H9 (cell line): Measurements from ENCODE around the gene MRM2. TPM values are rescaled to one million over a fixed set of nuclear protein-coding genes. Genes with fewer than 3 reads are reported as not detected.
A peak's percentile ranks its signal among the peaks of the same experiment; 100 is the strongest.

Experiments used
- DNase-seq: peaks from one replicate; pipeline ENCODE4 v3.0.0-alpha.2; 2017
- H2AFZ ChIP-seq: one replicate; pipeline ENCODE4 v1.6.1; 2013; ENCODE audit warnings: mild to moderate bottlenecking, low read length, control low read depth, moderate library complexity
- H2AK5ac ChIP-seq: 2 replicates; pipeline ENCODE4 v1.6.1; 2013; ENCODE audit warnings: low read length, control low read depth, mixed read lengths; ENCODE audit not compliant: insufficient read length
- H2BK120ac ChIP-seq: one replicate; pipeline ENCODE4 v1.6.1; 2013; ENCODE audit warnings: low read depth, mild to moderate bottlenecking, low read length, control low read depth, inconsistent platforms; ENCODE audit not compliant: poor library complexity, severe bottlenecking
- H2BK12ac ChIP-seq: 2 replicates; pipeline ENCODE4 v1.6.1; 2013; ENCODE audit warnings: low read length, control low read depth, mixed read lengths, low read depth; ENCODE audit not compliant: insufficient read length
- H2BK15ac ChIP-seq: 2 replicates; pipeline ENCODE4 v1.6.1; 2013; ENCODE audit warnings: low read depth, low read length, control low read depth
- H2BK20ac ChIP-seq: one replicate; pipeline ENCODE4 v1.6.1; 2013; ENCODE audit warnings: low read depth, mild to moderate bottlenecking, low read length, control low read depth, inconsistent platforms; ENCODE audit not compliant: poor library complexity, severe bottlenecking
- H2BK5ac ChIP-seq: 2 replicates; pipeline ENCODE4 v1.6.1; 2013; ENCODE audit warnings: low read length, control low read depth, mixed read lengths; ENCODE audit not compliant: insufficient read length
- H3K14ac ChIP-seq: 2 replicates; pipeline ENCODE4 v1.6.1; 2013; ENCODE audit warnings: low read length, control low read depth; ENCODE audit not compliant: insufficient read depth
- H3K18ac ChIP-seq: 2 replicates; pipeline ENCODE4 v1.6.1; 2013; ENCODE audit warnings: low read depth, mild to moderate bottlenecking, mixed read lengths, low read length, control low read depth; ENCODE audit not compliant: insufficient read length
- H3K23ac ChIP-seq: 2 replicates; pipeline ENCODE4 v1.6.1; 2013; ENCODE audit warnings: low read length, control low read depth, mixed read lengths, low read depth; ENCODE audit not compliant: insufficient read length
- H3K23me2 ChIP-seq: 2 replicates; pipeline ENCODE4 v1.6.1; 2013; ENCODE audit warnings: low read depth, mild to moderate bottlenecking, mixed read lengths, low read length, control low read depth; ENCODE audit not compliant: insufficient read length, poor library complexity, severe bottlenecking
- H3K27ac ChIP-seq: 2 replicates; pipeline ENCODE4 v1.5.1; 2013; ENCODE audit warnings: low read length, control low read depth, mixed read lengths, low read depth; ENCODE audit not compliant: insufficient read length
- H3K27me3 ChIP-seq: 2 replicates; pipeline ENCODE4 v1.6.1; 2013; ENCODE audit warnings: low read length, control low read depth, inconsistent platforms; ENCODE audit not compliant: insufficient read depth
- H3K4ac ChIP-seq: 2 replicates; pipeline ENCODE4 v1.6.1; 2013; ENCODE audit warnings: low read depth, mild to moderate bottlenecking, control low read depth, inconsistent platforms, low read length, moderate library complexity
- H3K4me1 ChIP-seq: 2 replicates; pipeline ENCODE4 v1.6.1; 2013; ENCODE audit warnings: low read length, control low read depth, inconsistent platforms; ENCODE audit not compliant: insufficient read depth
- H3K4me2 ChIP-seq: 2 replicates; pipeline ENCODE4 v1.6.1; 2013; ENCODE audit warnings: low read length, control low read depth, mixed read lengths; ENCODE audit not compliant: insufficient read length, insufficient read depth
- H3K56ac ChIP-seq: 2 replicates; pipeline ENCODE4 v1.6.1; 2013; ENCODE audit warnings: low read depth, mild to moderate bottlenecking, mixed read lengths, low read length, control low read depth; ENCODE audit not compliant: insufficient read length
- H3K79me1 ChIP-seq: 2 replicates; pipeline ENCODE4 v1.6.1; 2013; ENCODE audit warnings: low read depth, mild to moderate bottlenecking, moderate library complexity, low read length, control low read depth, inconsistent platforms; ENCODE audit not compliant: insufficient read depth, poor library complexity, severe bottlenecking
- H3K79me2 ChIP-seq: 2 replicates; pipeline ENCODE4 v1.6.1; 2013; ENCODE audit warnings: low read length, control low read depth, inconsistent platforms; ENCODE audit not compliant: insufficient read depth
- H3K9ac ChIP-seq: 2 replicates; pipeline ENCODE4 v1.6.1; 2013; ENCODE audit warnings: low read length, control low read depth, mixed read lengths; ENCODE audit not compliant: insufficient read length; ENCODE audit errors: extremely low read depth
- H3K9me3 ChIP-seq: one replicate; pipeline ENCODE4 v1.6.1; 2013; ENCODE audit warnings: low read depth, low read length, inconsistent platforms; ENCODE audit not compliant: control insufficient read depth
- H3T11ph ChIP-seq: one replicate; pipeline ENCODE4 v1.6.1; 2013; ENCODE audit warnings: mild to moderate bottlenecking, low read length, control low read depth, inconsistent platforms
- H4K20me1 ChIP-seq: one replicate; pipeline ENCODE4 v1.6.1; 2013; ENCODE audit not compliant: control insufficient read depth, insufficient read length, insufficient read depth
- H4K5ac ChIP-seq: 2 replicates; pipeline ENCODE4 v1.6.1; 2013; ENCODE audit warnings: low read depth, mild to moderate bottlenecking, mixed read lengths, low read length, control low read depth; ENCODE audit not compliant: insufficient read length
- H4K8ac ChIP-seq: replicated peaks from 2 replicates; pipeline ENCODE4 v1.6.1; 2013; ENCODE audit warnings: low read length, control low read depth, mixed read lengths, low read depth; ENCODE audit not compliant: insufficient read length
- H4K91ac ChIP-seq: 2 replicates; pipeline ENCODE4 v1.6.1; 2013; ENCODE audit warnings: low read depth, mild to moderate bottlenecking, moderate library complexity, mixed read lengths, low read length, control low read depth; ENCODE audit not compliant: insufficient read length
- H3K27ac Mint-ChIP-seq, 3 experiments: 2 replicates in 2 of 3; 3 replicates in 1 of 3; pipeline ENCODE4 v1.8.0; 2020 to 2021; ENCODE audit warnings: mixed read lengths in 3 of 3, mild to moderate bottlenecking in 1 of 3, moderate library complexity in 1 of 3
- H3K27me3 Mint-ChIP-seq: 2 replicates; pipeline ENCODE4 v1.8.0; 2021; ENCODE audit warnings: low read depth, mild to moderate bottlenecking, moderate library complexity, mixed read lengths
- H3K36me3 Mint-ChIP-seq, 3 experiments: 2 replicates in 2 of 3; 3 replicates in 1 of 3; pipeline ENCODE4 v1.8.0; 2020 to 2021; ENCODE audit warnings: low read depth in 3 of 3, mixed read lengths in 3 of 3; ENCODE audit not compliant: insufficient read depth in 1 of 3
- H3K4me1 Mint-ChIP-seq, 2 experiments: 2 replicates each; pipeline ENCODE4 v1.8.0; 2020; ENCODE audit warnings: mixed read lengths in 2 of 2
- H3K4me3 Mint-ChIP-seq, 2 experiments: 2 replicates in 1 of 2; 3 replicates in 1 of 2; pipeline ENCODE4 v1.8.0; 2020 to 2021; ENCODE audit warnings: mild to moderate bottlenecking in 2 of 2, mixed read lengths in 2 of 2, moderate library complexity in 1 of 2
- H3K9me3 Mint-ChIP-seq, 2 experiments: 2 replicates in 1 of 2; 3 replicates in 1 of 2; pipeline ENCODE4 v1.8.0; 2020; ENCODE audit warnings: mild to moderate bottlenecking in 2 of 2, mixed read lengths in 2 of 2, moderate library complexity in 1 of 2
- WGBS: extraction: QIAGEN DNeasy Blood & Tissue Kit; methylation state at CpG from one replicate; pipeline ENCODE4 v1.1.7; 2013; ENCODE audit warnings: missing lambda C conversion rate, low lambda C conversion rate, mixed read lengths; ENCODE audit not compliant: insufficient read length; ENCODE audit errors: extremely low coverage; 5-methylcytosine and 5-hydroxymethylcytosine counted together
- total RNA-seq: library from RNA; stranded (reverse); gene quantifications from 2 replicates; pipeline ENCODE4 v1.2.1, GENCODE V29; 2021
- TF ChIP-seq, protein P1 (sequence below): fragments of 200-600 bp; sonication (generic); conservative IDR thresholded peaks from 3 replicates; pipeline ENCODE4 v1.8.0; 2021; ENCODE audit warnings: antibody characterized with exemption, mild to moderate bottlenecking

The MRM2 gene
- total RNA-seq, 1 experiment from 2014 or later = 59.0 TPM

DNA sequence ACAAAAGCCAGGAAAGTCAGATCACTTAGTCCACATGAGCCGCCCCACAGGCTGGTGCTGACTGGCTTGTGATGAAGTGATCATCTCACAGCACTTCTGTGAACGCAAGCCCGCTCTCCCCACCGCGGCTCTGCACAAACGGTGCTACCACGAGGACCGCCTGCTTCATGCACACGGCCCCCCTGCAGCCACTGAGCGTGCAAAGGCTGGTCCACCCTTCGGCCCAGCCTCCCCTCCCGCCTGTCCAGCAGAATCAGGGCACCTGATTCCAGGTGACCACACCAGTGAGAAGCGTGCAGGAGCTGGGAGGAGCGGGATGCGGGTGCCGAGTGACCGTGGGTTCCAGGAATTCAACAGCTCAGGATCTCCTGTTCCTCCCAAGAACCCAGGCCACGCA is 41.4 kb downstream of the MRM2 start:
- no peak overlapping the region for H3K18ac ChIP-seq
- peak overlapping the region in 2 of 3 experiments; percentile 20 to 95; a peak in 3 of 7 replicates for H3K27ac Mint-ChIP-seq
- H3K27ac ChIP-seq = no peak overlapping the region
- H4K8ac ChIP-seq = no peak overlapping the region
- no peak overlapping the region for H2BK5ac ChIP-seq
- peaks cover 3 to 7% of the 10 kb centered on the region in 2 experiments; a peak in 4 of 5 replicates for H3K9me3 Mint-ChIP-seq
- H4K5ac ChIP-seq = no peak overlapping the region
- H3K4me2 ChIP-seq = no peak overlapping the region
- DNase-seq = peak; percentile 19
- H3K27me3 ChIP-seq = no peaks in the 10 kb centered on the region; the same call in 1 of the 2 replicates
- no peaks in the 10 kb centered on the region for H3K4me1 Mint-ChIP-seq
- H2AK5ac ChIP-seq = no peak overlapping the region
- no peaks in the 10 kb centered on the region for H3K4me1 ChIP-seq
- no peaks in the 10 kb centered on the region; the same call in 1 of the 2 replicates for H3K79me2 ChIP-seq
- H3K27me3 Mint-ChIP-seq = no peaks in the 10 kb centered on the region
- no peaks in the 10 kb centered on the region for H3K23me2 ChIP-seq
- H2BK12ac ChIP-seq = no peak overlapping the region
- no peak overlapping the region for H2BK20ac ChIP-seq
- peaks cover 35 to 43% (median 35%) of the 10 kb centered on the region in 3 experiments for H3K36me3 Mint-ChIP-seq
- H4K91ac ChIP-seq = no peak overlapping the region
- H3K4me3 Mint-ChIP-seq = no peak overlapping the region
- H3K79me1 ChIP-seq = no peaks in the 10 kb centered on the region
- H2BK120ac ChIP-seq = no peak overlapping the region
- H3K23ac ChIP-seq = no peak overlapping the region
- H2AFZ ChIP-seq = no peak overlapping the region
- no peaks in the 10 kb centered on the region for H4K20me1 ChIP-seq
- WGBS = no CpG with 5 or more reads among the region's 18 CpGs
- no peak overlapping the region for H3K9ac ChIP-seq
- H3T11ph ChIP-seq = no peak overlapping the region
- no peak overlapping the region for H3K56ac ChIP-seq
- TF ChIP-seq, protein P1, sequence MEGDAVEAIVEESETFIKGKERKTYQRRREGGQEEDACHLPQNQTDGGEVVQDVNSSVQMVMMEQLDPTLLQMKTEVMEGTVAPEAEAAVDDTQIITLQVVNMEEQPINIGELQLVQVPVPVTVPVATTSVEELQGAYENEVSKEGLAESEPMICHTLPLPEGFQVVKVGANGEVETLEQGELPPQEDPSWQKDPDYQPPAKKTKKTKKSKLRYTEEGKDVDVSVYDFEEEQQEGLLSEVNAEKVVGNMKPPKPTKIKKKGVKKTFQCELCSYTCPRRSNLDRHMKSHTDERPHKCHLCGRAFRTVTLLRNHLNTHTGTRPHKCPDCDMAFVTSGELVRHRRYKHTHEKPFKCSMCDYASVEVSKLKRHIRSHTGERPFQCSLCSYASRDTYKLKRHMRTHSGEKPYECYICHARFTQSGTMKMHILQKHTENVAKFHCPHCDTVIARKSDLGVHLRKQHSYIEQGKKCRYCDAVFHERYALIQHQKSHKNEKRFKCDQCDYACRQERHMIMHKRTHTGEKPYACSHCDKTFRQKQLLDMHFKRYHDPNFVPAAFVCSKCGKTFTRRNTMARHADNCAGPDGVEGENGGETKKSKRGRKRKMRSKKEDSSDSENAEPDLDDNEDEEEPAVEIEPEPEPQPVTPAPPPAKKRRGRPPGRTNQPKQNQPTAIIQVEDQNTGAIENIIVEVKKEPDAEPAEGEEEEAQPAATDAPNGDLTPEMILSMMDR = no peak
- H2BK15ac ChIP-seq = no peak overlapping the region
- H3K4ac ChIP-seq = no peak overlapping the region
- H3K9me3 ChIP-seq = no peaks in the 10 kb centered on the region
- H3K14ac ChIP-seq = no peak overlapping the region
